H9 (cell line): ENCODE data around the gene HEATR5A. TPM values are rescaled to one million over a fixed set of nuclear protein-coding genes. Genes with fewer than 3 reads are reported as not detected.

Experiments
- DNase-seq: peaks from one replicate; pipeline ENCODE4 v3.0.0-alpha.2; 2017
- H2AFZ ChIP-seq: one replicate; pipeline ENCODE4 v1.6.1; 2013; ENCODE audit warnings: mild to moderate bottlenecking, low read length, control low read depth, moderate library complexity
- H2AK5ac ChIP-seq: 2 replicates; pipeline ENCODE4 v1.6.1; 2013; ENCODE audit warnings: low read length, control low read depth, mixed read lengths; ENCODE audit not compliant: insufficient read length
- H2BK120ac ChIP-seq: one replicate; pipeline ENCODE4 v1.6.1; 2013; ENCODE audit warnings: low read depth, mild to moderate bottlenecking, low read length, control low read depth, inconsistent platforms; ENCODE audit not compliant: poor library complexity, severe bottlenecking
- H2BK12ac ChIP-seq: 2 replicates; pipeline ENCODE4 v1.6.1; 2013; ENCODE audit warnings: low read length, control low read depth, mixed read lengths, low read depth; ENCODE audit not compliant: insufficient read length
- H2BK15ac ChIP-seq: 2 replicates; pipeline ENCODE4 v1.6.1; 2013; ENCODE audit warnings: low read depth, low read length, control low read depth
- H2BK20ac ChIP-seq: one replicate; pipeline ENCODE4 v1.6.1; 2013; ENCODE audit warnings: low read depth, mild to moderate bottlenecking, low read length, control low read depth, inconsistent platforms; ENCODE audit not compliant: poor library complexity, severe bottlenecking
- H2BK5ac ChIP-seq: 2 replicates; pipeline ENCODE4 v1.6.1; 2013; ENCODE audit warnings: low read length, control low read depth, mixed read lengths; ENCODE audit not compliant: insufficient read length
- H3K14ac ChIP-seq: 2 replicates; pipeline ENCODE4 v1.6.1; 2013; ENCODE audit warnings: low read length, control low read depth; ENCODE audit not compliant: insufficient read depth
- H3K18ac ChIP-seq: 2 replicates; pipeline ENCODE4 v1.6.1; 2013; ENCODE audit warnings: low read depth, mild to moderate bottlenecking, mixed read lengths, low read length, control low read depth; ENCODE audit not compliant: insufficient read length
- H3K23ac ChIP-seq: 2 replicates; pipeline ENCODE4 v1.6.1; 2013; ENCODE audit warnings: low read length, control low read depth, mixed read lengths, low read depth; ENCODE audit not compliant: insufficient read length
- H3K23me2 ChIP-seq: 2 replicates; pipeline ENCODE4 v1.6.1; 2013; ENCODE audit warnings: low read depth, mild to moderate bottlenecking, mixed read lengths, low read length, control low read depth; ENCODE audit not compliant: insufficient read length, poor library complexity, severe bottlenecking
- H3K27ac ChIP-seq: 2 replicates; pipeline ENCODE4 v1.5.1; 2013; ENCODE audit warnings: low read length, control low read depth, mixed read lengths, low read depth; ENCODE audit not compliant: insufficient read length
- H3K27me3 ChIP-seq: 2 replicates; pipeline ENCODE4 v1.6.1; 2013; ENCODE audit warnings: low read length, control low read depth, inconsistent platforms; ENCODE audit not compliant: insufficient read depth
- H3K4ac ChIP-seq: 2 replicates; pipeline ENCODE4 v1.6.1; 2013; ENCODE audit warnings: low read depth, mild to moderate bottlenecking, control low read depth, inconsistent platforms, low read length, moderate library complexity
- H3K4me1 ChIP-seq: 2 replicates; pipeline ENCODE4 v1.6.1; 2013; ENCODE audit warnings: low read length, control low read depth, inconsistent platforms; ENCODE audit not compliant: insufficient read depth
- H3K4me2 ChIP-seq: 2 replicates; pipeline ENCODE4 v1.6.1; 2013; ENCODE audit warnings: low read length, control low read depth, mixed read lengths; ENCODE audit not compliant: insufficient read length, insufficient read depth
- H3K56ac ChIP-seq: 2 replicates; pipeline ENCODE4 v1.6.1; 2013; ENCODE audit warnings: low read depth, mild to moderate bottlenecking, mixed read lengths, low read length, control low read depth; ENCODE audit not compliant: insufficient read length
- H3K79me1 ChIP-seq: 2 replicates; pipeline ENCODE4 v1.6.1; 2013; ENCODE audit warnings: low read depth, mild to moderate bottlenecking, moderate library complexity, low read length, control low read depth, inconsistent platforms; ENCODE audit not compliant: insufficient read depth, poor library complexity, severe bottlenecking
- H3K79me2 ChIP-seq: 2 replicates; pipeline ENCODE4 v1.6.1; 2013; ENCODE audit warnings: low read length, control low read depth, inconsistent platforms; ENCODE audit not compliant: insufficient read depth
- H3K9ac ChIP-seq: 2 replicates; pipeline ENCODE4 v1.6.1; 2013; ENCODE audit warnings: low read length, control low read depth, mixed read lengths; ENCODE audit not compliant: insufficient read length; ENCODE audit errors: extremely low read depth
- H3K9me3 ChIP-seq: one replicate; pipeline ENCODE4 v1.6.1; 2013; ENCODE audit warnings: low read depth, low read length, inconsistent platforms; ENCODE audit not compliant: control insufficient read depth
- H3T11ph ChIP-seq: one replicate; pipeline ENCODE4 v1.6.1; 2013; ENCODE audit warnings: mild to moderate bottlenecking, low read length, control low read depth, inconsistent platforms
- H4K20me1 ChIP-seq: one replicate; pipeline ENCODE4 v1.6.1; 2013; ENCODE audit not compliant: control insufficient read depth, insufficient read length, insufficient read depth
- H4K5ac ChIP-seq: 2 replicates; pipeline ENCODE4 v1.6.1; 2013; ENCODE audit warnings: low read depth, mild to moderate bottlenecking, mixed read lengths, low read length, control low read depth; ENCODE audit not compliant: insufficient read length
- H4K8ac ChIP-seq: replicated peaks from 2 replicates; pipeline ENCODE4 v1.6.1; 2013; ENCODE audit warnings: low read length, control low read depth, mixed read lengths, low read depth; ENCODE audit not compliant: insufficient read length
- H4K91ac ChIP-seq: 2 replicates; pipeline ENCODE4 v1.6.1; 2013; ENCODE audit warnings: low read depth, mild to moderate bottlenecking, moderate library complexity, mixed read lengths, low read length, control low read depth; ENCODE audit not compliant: insufficient read length
- H3K27ac Mint-ChIP-seq, 3 experiments: 2 replicates in 2 of 3; 3 replicates in 1 of 3; pipeline ENCODE4 v1.8.0; 2020 to 2021; ENCODE audit warnings: mixed read lengths in 3 of 3, mild to moderate bottlenecking in 1 of 3, moderate library complexity in 1 of 3
- H3K27me3 Mint-ChIP-seq: 2 replicates; pipeline ENCODE4 v1.8.0; 2021; ENCODE audit warnings: low read depth, mild to moderate bottlenecking, moderate library complexity, mixed read lengths
- H3K36me3 Mint-ChIP-seq, 3 experiments: 2 replicates in 2 of 3; 3 replicates in 1 of 3; pipeline ENCODE4 v1.8.0; 2020 to 2021; ENCODE audit warnings: low read depth in 3 of 3, mixed read lengths in 3 of 3; ENCODE audit not compliant: insufficient read depth in 1 of 3
- H3K4me1 Mint-ChIP-seq, 2 experiments: 2 replicates each; pipeline ENCODE4 v1.8.0; 2020; ENCODE audit warnings: mixed read lengths in 2 of 2
- H3K4me3 Mint-ChIP-seq, 2 experiments: 2 replicates in 1 of 2; 3 replicates in 1 of 2; pipeline ENCODE4 v1.8.0; 2020 to 2021; ENCODE audit warnings: mild to moderate bottlenecking in 2 of 2, mixed read lengths in 2 of 2, moderate library complexity in 1 of 2
- H3K9me3 Mint-ChIP-seq, 2 experiments: 2 replicates in 1 of 2; 3 replicates in 1 of 2; pipeline ENCODE4 v1.8.0; 2020; ENCODE audit warnings: mild to moderate bottlenecking in 2 of 2, mixed read lengths in 2 of 2, moderate library complexity in 1 of 2
- CTCF ChIP-seq: fragments of 200-600 bp; sonication (generic); conservative IDR thresholded peaks from 3 replicates; pipeline ENCODE4 v1.8.0; 2021; ENCODE audit warnings: antibody characterized with exemption, mild to moderate bottlenecking
- total RNA-seq: library from RNA; stranded (reverse); gene quantifications from 2 replicates; pipeline ENCODE4 v1.2.1, GENCODE V29; 2021

Gene HEATR5A
- total RNA-seq, 1 experiment from 2014 or later: 21.2 TPM

- H3K23me2 ChIP-seq: no peaks in the 10 kb centered on the region
- no peak overlapping the region for H4K8ac ChIP-seq
- no peak overlapping the region for H3K9ac ChIP-seq
- no peak overlapping the region for H3K27ac ChIP-seq
- no peak overlapping the region for H3K14ac ChIP-seq
- H2AFZ ChIP-seq: no peak overlapping the region
- no peak overlapping the region for H2BK120ac ChIP-seq
- no peak overlapping the region for H3K27ac Mint-ChIP-seq
- H3K79me2 ChIP-seq: no peaks in the 10 kb centered on the region
- H3K4me2 ChIP-seq: no peak overlapping the region
- H2BK20ac ChIP-seq: no peak overlapping the region
- no peaks in the 10 kb centered on the region for H3K9me3 ChIP-seq
- H3T11ph ChIP-seq: no peak overlapping the region
- no peak overlapping the region for H3K4ac ChIP-seq
- no peaks in the 10 kb centered on the region for H4K20me1 ChIP-seq
- H2BK5ac ChIP-seq: no peak overlapping the region
- no peak overlapping the region for H3K56ac ChIP-seq
- H3K18ac ChIP-seq: no peak overlapping the region
- H3K23ac ChIP-seq: no peak overlapping the region
- TF ChIP-seq CTCF: no peak
- no peak overlapping the region for H4K91ac ChIP-seq
- H3K27me3 ChIP-seq: no peaks in the 10 kb centered on the region
- peaks cover 24 to 28% of the 10 kb centered on the region in 2 experiments for H3K9me3 Mint-ChIP-seq
- peaks cover 16 to 30% (median 27%) of the 10 kb centered on the region in 3 experiments for H3K36me3 Mint-ChIP-seq
- H3K79me1 ChIP-seq: no peaks in the 10 kb centered on the region
- H3K4me1 ChIP-seq: no peaks in the 10 kb centered on the region
- H3K27me3 Mint-ChIP-seq: no peaks in the 10 kb centered on the region
- H2BK12ac ChIP-seq: no peak overlapping the region
- H3K4me3 Mint-ChIP-seq: no peak overlapping the region
- no peaks in the 10 kb centered on the region for H3K4me1 Mint-ChIP-seq
- H2BK15ac ChIP-seq: no peak overlapping the region
- no peak overlapping the region for H4K5ac ChIP-seq
- no peak overlapping the region for H2AK5ac ChIP-seq
- DNase-seq: no peak
These were observed 94.2 kb downstream of the HEATR5A start for GRCh38 chr14:31326111-31326510.
